Measurements from ENCODE around the gene CEL.
"Not testable (repeated sequence)": the region's sequence is repeated elsewhere in the genome, so short reads cannot be mapped to it uniquely, and the experiment has no call there.

Gene CEL

GRCh38 chr9:133061764-133062145 is at the start of gene CEL:
Gene CEL, plus strand, starts transcription at chr9:133061981. Its CDS starts 22 bp downstream, at chr9:133062003.
- DNase-seq: not testable (repeated sequence)

GRCh38 chr9:133014696-133015095 is 47.1 kb upstream of the CEL start:
- DNase-seq: no peak

GRCh38 chr9:133023117-133023890 is 38.5 kb upstream of the CEL start:
- DNase-seq: peak; percentile 55

- no peak for DNase-seq
Observed at GRCh38 chr9:133026426-133026825, 35.4 kb upstream of the CEL start.

- no peak for DNase-seq
Observed at GRCh38 chr9:133027134-133027533, 34.6 kb upstream of the CEL start.

- no peak for DNase-seq
Observed at GRCh38 chr9:133028221-133028620, 33.6 kb upstream of the CEL start.

GRCh38 chr9:133029994-133030316 is 31.8 kb upstream of the CEL start:
- no peak for DNase-seq

- DNase-seq: peak; percentile 99
Observed at GRCh38 chr9:133030317-133031129, 31.3 kb upstream of the CEL start, which contains the start of gene GTF3C5. Gene GTF3C5, plus strand, starts transcription at chr9:133030997. Its CDS starts 15 bp downstream, at chr9:133031012.

GRCh38 chr9:133031130-133031422 is 30.7 kb upstream of the CEL start:
- no peak for DNase-seq

GRCh38 chr9:133031496-133031911 is 30.3 kb upstream of the CEL start:
- no peak for DNase-seq

GRCh38 chr9:133032171-133032570 is 29.6 kb upstream of the CEL start:
- DNase-seq: no peak

GRCh38 chr9:133035669-133036068 is 26.1 kb upstream of the CEL start:
- DNase-seq: no peak

GRCh38 chr9:133037775-133038515 is 23.8 kb upstream of the CEL start:
- no peak for DNase-seq

GRCh38 chr9:133040892-133041479 is 20.8 kb upstream of the CEL start:
- DNase-seq: peak; percentile 32

GRCh38 chr9:133041958-133042357 is 19.8 kb upstream of the CEL start:
- DNase-seq: no peak

- DNase-seq: no peak
Observed at GRCh38 chr9:133042676-133043075, 19.1 kb upstream of the CEL start.

GRCh38 chr9:133043449-133044035 is 18.2 kb upstream of the CEL start:
- DNase-seq: no peak

- no peak for DNase-seq
Observed at GRCh38 chr9:133044125-133044524, 17.7 kb upstream of the CEL start.

- no peak for DNase-seq
Observed at GRCh38 chr9:133044661-133045060, 17.1 kb upstream of the CEL start.

- no peak for DNase-seq
Observed at GRCh38 chr9:133045132-133045531, 16.6 kb upstream of the CEL start.

- no peak for DNase-seq
Observed at GRCh38 chr9:133046196-133046899, 15.4 kb upstream of the CEL start.

- no peak for DNase-seq
Observed at GRCh38 chr9:133046900-133047295, 14.9 kb upstream of the CEL start.
